WERI-Rb-1 (cell line): ENCODE data around the gene DIO1.
A peak's percentile ranks its signal among the peaks of the same experiment; 100 is the strongest.

Experiments
- DNase-seq: peaks from one replicate; pipeline ENCODE4 v3.0.0-alpha.2; 2020
- H3K27ac ChIP-seq: fragments of 250-450 bp; sonication (Bioruptor Pico); 2 replicates; pipeline ENCODE4 v1.5.1; 2020; ENCODE audit warnings: mild to moderate bottlenecking, moderate library complexity
- H3K27me3 ChIP-seq: fragments of 250-450 bp; sonication (Bioruptor Pico); 2 replicates; pipeline ENCODE4 v1.5.1; 2021; ENCODE audit warnings: mild to moderate bottlenecking, low read depth, moderate library complexity; ENCODE audit not compliant: insufficient read depth, severe bottlenecking
- H3K36me3 ChIP-seq: fragments of 250-450 bp; sonication (Bioruptor Pico); 2 replicates; pipeline ENCODE4 v1.5.1; 2020; ENCODE audit warnings: mild to moderate bottlenecking, moderate library complexity
- H3K4me3 ChIP-seq: 2 replicates; pipeline ENCODE4 v1.5.1; 2011; ENCODE audit warnings: low read depth, mild to moderate bottlenecking, control low read depth, low read length
- H3K9me3 ChIP-seq: fragments of 250-450 bp; sonication (Bioruptor Pico); 2 replicates; pipeline ENCODE4 v1.5.1; 2021; ENCODE audit warnings: mild to moderate bottlenecking, moderate library complexity; ENCODE audit not compliant: severe bottlenecking
- CTCF ChIP-seq: IDR thresholded peaks from 2 replicates; pipeline ENCODE4 v1.5.1; 2011; ENCODE audit warnings: low read depth, mild to moderate bottlenecking, control low read depth, inconsistent platforms, low read length

The DIO1 gene

GRCh38 chr1:53949023-53949990 is 55.3 kb downstream of the DIO1 start:
- H3K4me3 ChIP-seq = no peak overlapping the region
- no peak overlapping the region for H3K27ac ChIP-seq
- peak; percentile 84 for TF ChIP-seq CTCF
- no peaks in the 10 kb centered on the region for H3K27me3 ChIP-seq
- peaks cover 43% of the 10 kb centered on the region for H3K36me3 ChIP-seq
- peak; percentile 50 for DNase-seq
- H3K9me3 ChIP-seq = no peaks in the 10 kb centered on the region

GRCh38 chr1:53951697-53952096 is 57.7 kb downstream of the DIO1 start:
- Histone ChIP-seq H3K27ac (peak overlapping the region; percentile 36; the same call in 1 of the 2 replicates), H3K4me3 (no peak overlapping the region), H3K36me3 (peaks cover 52% of the 10 kb centered on the region), H3K9me3 (no peaks in the 10 kb centered on the region), H3K27me3 (no peaks in the 10 kb centered on the region)
- no peak for DNase-seq
- TF ChIP-seq CTCF = no peak

- Histone ChIP-seq H3K4me3 (no peak overlapping the region), H3K27me3 (no peaks in the 10 kb centered on the region), H3K27ac (no peak overlapping the region), H3K9me3 (no peaks in the 10 kb centered on the region), H3K36me3 (peaks cover 59% of the 10 kb centered on the region)
- no peak for DNase-seq
- TF ChIP-seq CTCF = no peak
These were observed 60.1 kb downstream of the DIO1 start for GRCh38 chr1:53954128-53954527.

- peaks cover 68% of the 10 kb centered on the region for H3K36me3 ChIP-seq
- no peak for TF ChIP-seq CTCF
- no peaks in the 10 kb centered on the region for H3K9me3 ChIP-seq
- DNase-seq = peak; percentile 39
- no peaks in the 10 kb centered on the region for H3K27me3 ChIP-seq
- peak overlapping the region; percentile 31 for H3K27ac ChIP-seq
- H3K4me3 ChIP-seq = no peak overlapping the region
These were observed 62.6 kb downstream of the DIO1 start for GRCh38 chr1:53956308-53957168.

- Histone ChIP-seq H3K4me3 (no peak overlapping the region), H3K9me3 (no peaks in the 10 kb centered on the region), H3K36me3 (peaks cover 69% of the 10 kb centered on the region), H3K27ac (peak overlapping the region; percentile 31), H3K27me3 (no peaks in the 10 kb centered on the region)
- DNase-seq = no peak
- no peak for TF ChIP-seq CTCF
These were observed 63.3 kb downstream of the DIO1 start for GRCh38 chr1:53957194-53957818.
